Activated CD4-positive, alpha-beta T cell treated with anti-CD3 and anti-CD28 coated beads for 1 hour (primary cell): ENCODE results near the gene KIF3B.
"Not testable (repeated sequence)": the region's sequence is repeated elsewhere in the genome, so short reads cannot be mapped to it uniquely, and the experiment has no call there.

Source experiments
- DNase-seq: peaks from one replicate; pipeline ENCODE4 v3.0.0-alpha.2; 2020

The KIF3B gene

DNA sequence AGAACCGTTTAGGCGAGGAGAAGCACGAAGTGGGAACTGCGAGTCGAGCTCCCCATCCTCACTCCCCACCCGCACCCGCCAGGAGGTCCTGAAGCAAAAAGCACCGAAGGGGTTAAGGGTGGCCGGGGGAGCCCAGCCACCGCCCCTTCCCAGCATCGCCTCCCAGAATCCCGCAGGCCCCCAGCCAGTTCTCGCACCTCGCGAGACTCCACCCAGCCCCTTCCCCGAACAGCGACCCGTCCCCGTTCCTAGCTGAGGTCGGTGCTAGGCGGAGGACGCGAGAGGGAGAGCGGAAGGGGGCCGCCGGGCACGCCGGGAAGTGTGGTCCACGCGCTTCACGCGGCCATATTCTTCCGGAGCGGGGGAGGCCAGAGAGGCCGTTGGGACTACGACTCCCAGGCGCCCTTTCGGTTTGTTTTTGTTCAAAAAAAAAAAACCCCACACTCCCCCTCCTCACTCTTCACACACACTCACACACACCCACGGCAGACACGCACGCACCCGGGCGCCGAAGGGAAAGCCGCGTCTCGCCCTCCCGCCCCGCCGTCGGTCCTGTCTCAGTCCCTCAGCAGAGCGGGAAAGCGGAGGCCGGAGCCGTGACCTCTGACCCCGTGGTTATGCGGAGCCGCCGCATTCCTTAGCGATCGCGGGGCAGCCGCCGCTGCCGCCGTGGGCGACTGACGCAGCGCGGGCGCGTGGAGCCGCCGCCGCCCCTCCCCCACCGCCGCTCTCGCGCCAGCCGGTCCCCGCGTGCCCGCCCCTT is 80.6 kb downstream of the KIF3B start, which contains the start of gene ASXL1:
ASXL1 (plus strand) TSS at position 463 of the 763 bp plus-strand sequence. CDS start 445 bp downstream, outside the sequence.
- DNase-seq, result peak; percentile 92

DNA sequence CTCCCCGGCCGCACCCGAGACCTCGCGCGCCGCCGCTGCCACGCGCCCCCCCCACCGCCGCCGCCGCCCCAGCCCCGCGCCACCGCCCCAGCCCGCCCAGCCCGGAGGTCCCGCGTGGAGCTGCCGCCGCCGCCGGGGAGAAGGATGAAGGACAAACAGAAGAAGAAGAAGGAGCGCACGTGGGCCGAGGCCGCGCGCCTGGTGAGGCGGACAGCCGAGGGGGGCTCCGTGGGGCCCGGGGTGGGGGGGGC is 81.1 kb downstream of the KIF3B start:
- DNase-seq, result no peak

DNA sequence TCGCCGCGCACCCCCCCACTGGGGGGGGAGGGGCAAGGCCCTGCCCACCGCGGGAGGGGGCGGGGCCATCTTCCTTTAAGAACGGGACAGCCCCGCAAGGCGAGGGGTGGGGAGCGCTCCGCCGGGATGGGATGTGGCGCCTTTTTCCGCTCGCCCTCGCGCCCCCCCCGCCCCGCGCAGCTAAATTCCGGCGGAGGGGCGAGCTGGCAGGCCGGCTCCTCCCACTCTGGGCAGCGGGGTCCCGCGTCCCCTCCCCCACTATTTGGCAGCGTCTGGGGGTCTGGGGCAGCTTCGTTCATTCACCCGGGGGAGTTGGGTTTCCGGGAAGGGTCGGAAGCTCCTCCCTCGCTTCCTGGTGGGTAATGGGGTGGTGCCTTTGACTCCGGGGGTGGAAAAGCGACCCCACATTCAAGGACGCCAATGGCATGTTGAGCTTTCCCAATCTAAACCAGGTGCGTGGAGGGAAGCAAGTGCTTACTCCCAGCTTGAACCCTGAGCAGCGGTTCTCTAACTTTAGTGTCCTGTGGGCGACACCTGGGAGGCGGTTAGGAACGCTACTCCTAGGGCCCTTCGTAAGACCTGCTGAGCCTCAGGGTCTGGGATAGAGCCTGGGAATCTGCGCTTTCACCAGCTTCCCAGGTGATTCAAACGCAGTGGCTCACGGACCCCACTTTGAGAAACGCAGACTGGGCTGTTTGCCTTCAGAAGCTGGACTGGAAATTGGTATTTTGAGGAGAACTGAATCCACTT is 81.6 kb downstream of the KIF3B start:
- peak; percentile 61 for DNase-seq

DNA sequence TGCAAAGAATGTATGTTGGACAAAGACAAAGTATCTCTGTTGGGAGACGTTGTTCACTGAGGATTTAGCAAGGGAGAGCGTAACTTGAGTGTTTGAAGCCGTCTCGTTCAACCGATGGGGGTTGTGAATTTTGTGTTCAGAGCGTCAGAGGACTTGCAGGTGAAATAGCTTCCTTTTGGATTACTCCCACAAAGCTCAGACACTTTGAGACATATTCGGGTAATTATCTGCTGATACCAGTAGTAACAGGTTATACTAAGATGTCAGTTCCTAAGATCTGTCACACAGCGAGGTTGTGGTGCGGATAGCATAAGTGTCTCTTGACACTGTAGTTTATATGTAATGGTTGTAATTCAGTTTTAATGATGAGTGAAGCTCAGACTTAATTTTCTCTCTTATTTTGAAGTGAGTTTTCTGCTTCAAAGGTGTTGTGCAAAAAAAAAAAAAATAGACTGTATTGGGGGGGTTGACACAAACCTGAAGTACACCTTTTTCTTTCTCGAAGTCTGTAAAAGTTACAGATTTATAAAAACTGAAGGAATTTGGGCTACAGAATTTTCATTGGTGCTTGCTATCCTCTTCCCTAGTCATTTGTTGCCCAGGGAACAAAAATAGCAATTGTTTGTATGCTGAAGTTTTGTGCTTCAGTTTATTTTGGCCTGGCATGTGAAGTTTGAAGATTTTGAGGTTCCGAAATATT is 82.3 kb downstream of the KIF3B start:
- DNase-seq, result no peak

DNA sequence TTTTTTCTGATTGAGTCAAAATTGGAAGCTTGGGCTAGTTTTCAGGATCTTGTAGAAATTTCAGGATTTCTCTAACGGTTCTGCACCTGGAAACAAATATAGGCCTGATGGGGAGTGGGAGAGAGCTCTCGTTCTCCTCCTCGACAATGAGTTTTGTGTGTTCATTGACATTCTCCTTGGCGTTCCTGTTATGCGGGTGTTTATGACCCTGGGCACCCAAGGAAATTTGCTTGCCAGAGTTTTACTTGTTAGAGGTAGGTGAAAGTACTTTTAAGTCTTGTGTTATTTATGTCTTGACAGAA is 82.8 kb downstream of the KIF3B start:
- DNase-seq, result no peak

DNA sequence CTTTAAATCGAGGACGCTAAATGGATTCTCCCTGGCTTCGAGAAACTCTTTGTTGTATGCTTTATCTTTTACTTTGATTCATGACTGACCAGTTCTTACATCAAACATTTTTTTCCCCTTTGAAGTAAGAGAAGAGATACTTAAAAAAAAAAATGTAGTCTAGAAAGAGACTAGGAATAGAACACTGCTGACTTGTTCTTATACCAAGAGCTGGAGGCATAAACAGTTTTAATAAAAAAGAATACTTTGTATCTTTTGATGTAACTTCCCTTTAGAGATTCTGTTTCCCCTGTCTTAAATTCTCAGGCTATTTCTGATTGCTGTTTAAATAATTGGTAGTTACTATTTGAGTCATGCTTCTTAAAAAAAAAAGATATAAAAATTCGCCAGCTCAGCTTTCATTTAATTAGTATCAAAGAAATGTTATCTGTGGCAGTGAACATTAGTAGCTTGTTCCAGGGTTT is 85.5 kb downstream of the KIF3B start:
- DNase-seq, result no peak

DNA sequence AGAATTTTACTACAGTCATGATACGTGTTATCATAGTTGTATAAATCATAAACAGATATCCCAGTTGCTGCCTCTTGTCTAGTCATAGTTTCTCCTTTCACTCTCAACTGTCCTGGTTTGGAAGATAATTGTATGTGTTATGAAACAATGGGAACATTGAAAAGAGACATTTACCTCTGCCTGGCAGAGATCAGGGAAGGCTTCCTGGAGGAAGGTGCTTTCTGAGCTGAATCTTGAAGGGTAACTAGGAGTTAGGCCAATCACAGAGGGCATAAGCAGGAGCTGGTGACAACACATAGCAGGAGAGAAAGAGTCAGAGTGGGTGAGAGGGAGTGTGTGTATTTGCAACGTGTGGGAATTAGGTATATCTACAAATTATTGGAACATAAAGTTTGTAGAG is 86.0 kb downstream of the KIF3B start:
- no peak for DNase-seq

DNA sequence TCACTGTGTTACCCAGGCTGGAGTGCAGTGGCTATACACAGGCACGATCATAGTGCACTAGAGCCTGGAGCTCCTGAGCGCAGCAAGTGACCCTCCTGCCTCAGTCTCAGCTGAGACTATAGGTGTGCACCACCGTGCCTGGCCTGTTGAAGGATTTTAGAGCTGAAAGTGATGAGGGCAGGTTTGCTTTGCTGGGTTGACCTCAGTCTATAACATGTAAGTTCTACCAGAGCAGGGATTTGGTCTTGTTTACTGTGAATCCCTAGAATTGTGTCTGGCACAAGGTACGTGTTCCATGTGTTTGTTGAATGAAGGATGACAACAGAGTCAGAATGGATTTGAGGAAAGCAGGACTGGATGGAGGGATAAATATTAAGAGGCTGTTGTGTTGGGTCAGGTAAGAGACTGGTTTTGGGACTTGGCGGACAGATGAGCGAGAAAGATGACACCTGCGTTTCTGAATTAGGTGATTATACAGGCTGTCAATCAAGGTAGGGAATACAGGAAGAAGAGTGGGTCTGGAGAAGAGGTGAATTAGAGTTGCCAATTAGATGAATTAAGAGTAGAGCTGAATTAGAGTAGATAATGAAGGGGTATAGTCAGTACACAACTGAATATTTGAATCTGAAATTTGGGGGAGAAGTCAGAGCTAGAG is 87.2 kb downstream of the KIF3B start:
- no peak for DNase-seq

DNA sequence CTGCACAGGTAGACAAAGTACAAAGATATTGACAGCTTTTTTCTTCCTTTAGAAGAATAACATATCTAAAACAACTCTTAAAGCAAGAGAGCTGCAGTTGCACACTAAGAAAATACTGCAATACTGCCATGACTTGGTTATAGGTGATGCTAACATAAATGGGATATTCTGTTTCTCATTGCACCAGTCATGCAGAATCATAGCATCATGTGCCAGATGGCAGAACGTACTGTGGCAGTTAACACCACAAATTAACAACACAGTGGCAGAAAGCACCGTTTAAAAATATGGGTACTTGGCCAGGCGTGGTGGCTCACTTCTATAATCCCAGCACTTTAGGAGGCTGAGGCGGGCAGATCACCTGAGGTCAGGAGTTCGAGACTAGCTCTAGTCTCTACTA is 88.1 kb downstream of the KIF3B start:
- no peak for DNase-seq

DNA sequence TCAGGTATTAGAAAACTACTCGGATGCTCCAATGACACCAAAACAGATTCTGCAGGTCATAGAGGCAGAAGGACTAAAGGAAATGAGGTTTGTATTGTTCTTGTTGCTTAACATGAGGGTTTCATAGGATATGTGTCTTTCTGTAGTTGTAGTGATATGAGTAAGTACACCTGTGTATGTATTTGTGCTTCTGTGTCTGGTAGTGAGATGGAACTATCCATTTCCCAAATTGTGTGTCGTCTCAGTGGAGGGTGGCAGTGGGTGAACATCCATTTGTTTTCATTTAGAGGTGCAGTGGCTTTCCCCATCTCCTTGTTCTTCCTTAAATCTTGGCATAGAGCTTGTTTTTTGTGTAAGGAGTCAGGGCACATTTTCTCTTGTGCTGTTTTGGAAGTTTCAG is 88.9 kb downstream of the KIF3B start:
- DNase-seq, result no peak

DNA sequence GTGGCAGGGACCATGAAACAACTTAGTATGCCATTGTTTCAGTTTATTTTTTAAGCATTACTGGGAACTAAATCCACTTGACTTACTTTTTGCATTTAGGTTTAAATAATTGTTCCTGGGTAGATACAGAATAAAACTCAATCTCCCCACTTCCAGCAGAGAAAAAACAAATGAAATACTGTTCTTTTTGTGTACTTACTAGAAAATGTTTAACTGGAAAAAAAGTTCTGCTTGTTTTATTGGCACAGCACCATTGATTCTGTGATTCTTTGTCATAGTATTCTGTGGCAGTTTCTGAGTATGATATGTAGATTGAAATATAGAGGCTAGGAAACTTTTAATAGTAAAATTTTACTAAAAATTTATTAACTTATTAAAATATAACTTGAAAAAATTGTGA is 90.9 kb downstream of the KIF3B start:
- DNase-seq, result no peak

DNA sequence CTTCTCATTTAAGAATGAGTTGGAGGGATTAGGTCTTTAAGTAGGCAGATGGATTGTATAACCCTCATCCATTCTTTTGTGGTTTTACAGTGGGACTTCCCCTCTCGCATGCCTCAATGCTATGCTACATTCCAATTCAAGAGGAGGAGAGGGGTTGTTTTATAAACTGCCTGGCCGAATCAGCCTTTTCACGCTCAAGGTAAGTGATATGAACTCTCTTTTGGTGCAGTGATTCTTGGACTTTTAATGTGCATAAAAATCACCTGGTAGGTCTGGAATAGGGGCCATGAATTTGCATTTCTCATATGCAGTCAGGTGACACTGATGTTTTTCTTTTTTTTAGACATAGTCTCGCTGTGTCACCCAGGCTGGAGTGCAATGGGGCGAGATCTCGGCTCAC is 91.5 kb downstream of the KIF3B start:
- no peak for DNase-seq

DNA sequence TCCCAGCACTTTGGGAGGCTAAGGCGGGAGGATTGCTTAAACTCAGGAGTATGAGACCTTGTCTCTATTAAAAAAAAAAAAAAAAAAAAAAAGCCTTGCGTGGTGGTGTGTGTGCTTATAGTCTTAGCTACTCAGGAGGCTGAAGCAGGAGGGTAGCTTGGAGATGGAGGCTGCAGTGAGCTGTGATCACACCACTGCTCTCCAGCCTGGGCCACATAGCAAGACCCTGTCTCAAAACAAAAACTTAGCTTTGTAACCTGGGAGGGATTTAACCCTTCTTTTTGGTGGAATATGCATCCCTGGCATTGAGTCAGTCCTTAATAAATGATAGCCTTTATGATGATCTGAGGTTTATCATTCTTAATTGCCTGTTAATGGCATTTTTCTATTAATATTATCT is 93.4 kb downstream of the KIF3B start:
- no peak for DNase-seq

DNA sequence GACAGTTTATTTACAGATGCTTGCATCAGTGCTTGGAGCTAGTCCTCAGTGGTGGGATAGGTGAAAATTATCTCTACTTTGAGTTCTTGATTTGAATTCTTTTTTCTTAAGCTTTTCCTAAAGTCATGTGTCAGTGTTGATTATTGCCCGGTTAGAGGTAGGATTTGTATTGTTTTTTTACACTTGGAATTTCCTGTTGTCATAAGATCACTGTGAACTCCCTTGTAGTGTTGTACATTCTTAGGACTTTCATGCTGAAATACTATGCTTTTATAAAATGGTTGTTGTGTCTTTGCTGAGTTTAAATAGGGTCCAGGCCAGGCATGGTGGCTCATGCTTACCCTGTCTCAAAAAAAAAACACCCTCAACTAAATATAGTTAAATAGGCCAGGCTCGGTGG is 101.0 kb downstream of the KIF3B start:
- DNase-seq, result no peak

DNA sequence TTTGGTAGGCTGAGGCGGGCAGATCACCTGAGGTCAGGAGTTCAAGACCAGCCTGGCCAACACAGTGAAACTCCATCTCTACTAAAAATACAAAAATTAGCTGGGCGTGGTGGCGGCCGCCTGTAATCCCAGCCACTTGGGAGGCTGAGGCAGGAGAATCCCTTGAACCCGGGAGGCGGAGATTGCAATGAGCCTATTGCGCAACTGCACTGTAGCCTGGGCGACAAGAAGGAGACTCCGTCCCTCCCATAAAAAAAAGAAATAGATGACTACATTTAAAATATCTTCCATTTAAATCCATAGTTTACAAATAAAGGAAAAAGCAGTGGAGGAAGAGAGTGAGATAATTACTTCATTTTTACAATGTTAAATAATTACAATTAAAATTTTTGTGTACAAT is 102.6 kb downstream of the KIF3B start:
- not testable (repeated sequence) for DNase-seq

DNA sequence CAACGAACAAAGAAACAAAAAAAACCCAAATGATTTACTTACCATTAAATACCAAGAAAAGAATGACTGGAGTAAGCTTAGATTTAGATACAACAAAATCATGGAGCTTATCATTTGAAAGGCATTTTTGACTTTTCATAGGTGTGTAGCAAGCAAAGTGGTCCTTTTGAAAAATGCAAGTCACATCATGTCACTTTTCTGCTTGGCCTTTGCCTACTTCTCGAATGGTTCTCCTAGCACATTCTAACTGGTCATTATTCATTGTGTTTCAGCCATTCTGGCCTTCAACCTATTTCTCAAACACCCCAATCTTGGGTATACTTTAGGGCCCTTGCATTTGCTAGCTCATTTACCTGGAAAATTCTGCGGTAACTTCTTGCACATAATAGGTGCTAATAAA is 103.3 kb downstream of the KIF3B start:
- DNase-seq, result no peak

DNA sequence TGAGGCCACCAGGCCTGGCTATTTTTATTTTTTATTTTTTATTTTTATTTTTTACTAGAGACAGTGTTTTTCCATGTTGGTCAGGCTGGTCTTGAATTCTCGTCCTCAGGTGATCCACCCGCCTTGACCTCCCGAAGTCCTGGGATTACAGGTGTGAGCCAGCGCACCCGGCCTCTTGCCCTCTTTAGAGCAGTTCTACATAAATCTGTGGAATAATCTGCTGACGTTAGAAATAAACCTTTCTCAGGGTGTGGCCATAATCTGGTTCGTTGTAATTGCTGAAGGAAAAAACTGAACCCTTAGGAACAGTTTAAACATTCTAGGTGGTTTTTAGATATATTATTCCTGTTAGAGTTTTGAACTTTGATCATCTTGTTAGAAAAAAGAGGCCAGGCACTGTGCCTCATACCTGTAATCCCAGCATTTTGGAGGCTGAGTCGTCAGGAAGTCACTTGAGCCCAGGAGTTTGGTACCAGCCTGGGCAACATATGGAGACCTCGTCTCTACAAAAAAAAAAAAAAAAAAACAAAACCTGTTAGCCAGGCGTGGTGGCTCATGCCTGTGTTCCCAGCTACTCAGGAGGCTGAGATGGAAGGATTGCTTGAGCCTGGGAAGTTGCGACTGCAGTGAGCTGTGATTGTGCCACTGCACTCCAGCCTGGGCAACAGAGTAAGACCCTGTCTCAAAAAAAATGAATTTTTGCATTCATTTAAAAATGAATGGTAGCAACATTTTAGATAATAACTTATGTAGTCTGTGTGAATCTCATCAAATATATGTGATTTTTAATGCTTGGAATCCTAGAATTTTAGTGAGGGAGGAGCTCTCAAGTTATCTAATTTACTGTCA is 104.9 kb downstream of the KIF3B start:
- DNase-seq, result no peak

DNA sequence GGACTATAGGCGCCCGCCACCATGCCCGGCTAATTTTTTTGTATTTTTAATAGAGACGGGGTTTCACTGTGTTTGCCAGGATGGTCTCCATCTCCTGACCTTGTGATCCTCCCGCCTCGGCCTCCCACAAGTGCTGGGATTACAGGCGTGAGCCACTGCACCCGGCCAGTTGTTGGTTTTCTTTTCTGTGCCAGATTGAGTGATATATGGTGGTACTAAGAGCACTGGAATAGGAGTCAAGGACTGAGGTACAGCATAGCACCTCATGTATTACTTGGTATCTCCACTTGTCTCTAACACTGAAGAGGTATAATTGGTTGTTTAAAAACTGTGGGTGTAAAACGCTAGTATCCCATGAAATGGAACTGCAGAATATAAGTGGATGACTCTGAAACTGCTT is 106.0 kb downstream of the KIF3B start:
- DNase-seq, result not testable (repeated sequence)
